Endothelial cell (in vitro differentiated cells): ENCODE data around the gene OR6J1. TPM values are rescaled to one million over a fixed set of nuclear protein-coding genes. Genes with fewer than 3 reads are reported as not detected.
"Not testable (repeated sequence)": the region's sequence is repeated elsewhere in the genome, so short reads cannot be mapped to it uniquely, and the experiment has no call there.

Experiments used
- DNase-seq: peaks from one replicate; pipeline ENCODE4 v3.0.0; 2021; ENCODE audit warnings: low spot score
- H3K27ac Mint-ChIP-seq: one replicate; pipeline ENCODE4 v1.8.0; 2021; ENCODE audit warnings: mixed read lengths, inconsistent platforms; ENCODE audit not compliant: unreplicated experiment
- H3K27me3 Mint-ChIP-seq: one replicate; pipeline ENCODE4 v1.8.0; 2021; ENCODE audit warnings: mild to moderate bottlenecking, moderate library complexity, mixed read lengths, inconsistent platforms; ENCODE audit not compliant: unreplicated experiment
- H3K36me3 Mint-ChIP-seq: one replicate; pipeline ENCODE4 v1.8.0; 2021; ENCODE audit warnings: mild to moderate bottlenecking, low read depth, mixed read lengths, inconsistent platforms; ENCODE audit not compliant: unreplicated experiment
- H3K4me1 Mint-ChIP-seq: one replicate; pipeline ENCODE4 v1.8.0; 2021; ENCODE audit warnings: mild to moderate bottlenecking, mixed read lengths, inconsistent platforms; ENCODE audit not compliant: unreplicated experiment
- H3K4me3 Mint-ChIP-seq: one replicate; pipeline ENCODE4 v1.8.0; 2021; ENCODE audit warnings: mild to moderate bottlenecking, mixed read lengths, inconsistent platforms; ENCODE audit not compliant: unreplicated experiment
- H3K9me3 Mint-ChIP-seq: one replicate; pipeline ENCODE4 v1.8.0; 2021; ENCODE audit warnings: mixed read lengths, inconsistent platforms; ENCODE audit not compliant: unreplicated experiment
- CTCF ChIP-seq: fragments of 200-600 bp; sonication (generic); IDR thresholded peaks from one replicate; pipeline ENCODE4 v1.5.0; 2021; ENCODE audit warnings: antibody characterized with exemption; ENCODE audit not compliant: unreplicated experiment
- total RNA-seq: library from RNA; stranded (reverse); fragmentation: NEBNext Ultra II Directional; extraction: Animal tissue kit (Norgen Biotek cat#: 25700); gene quantifications from one replicate; pipeline ENCODE4 v1.2.1, GENCODE V29; 2021; ENCODE audit not compliant: unreplicated experiment

The OR6J1 gene
- total RNA-seq, 1 donor from 2014 or later = not detected

GRCh38 chr14:22685467-22685866, 41.3 kb upstream of the OR6J1 start:
- peaks cover 4% of the 10 kb centered on the region for H3K4me1 Mint-ChIP-seq
- H3K27me3 Mint-ChIP-seq = peaks cover 3% of the 10 kb centered on the region
- no peak overlapping the region for H3K4me3 Mint-ChIP-seq
- peaks cover 5% of the 10 kb centered on the region for H3K9me3 Mint-ChIP-seq
- H3K36me3 Mint-ChIP-seq = no peaks in the 10 kb centered on the region
- no peak for TF ChIP-seq CTCF
- DNase-seq = no peak
- H3K27ac Mint-ChIP-seq = no peak overlapping the region

GRCh38 chr14:22683428-22683827, 39.3 kb upstream of the OR6J1 start:
- H3K4me3 Mint-ChIP-seq, DNase-seq, H3K27ac Mint-ChIP-seq, H3K9me3 Mint-ChIP-seq, H3K27me3 Mint-ChIP-seq, H3K36me3 Mint-ChIP-seq, H3K4me1 Mint-ChIP-seq: not testable (repeated sequence)

GRCh38 chr14:22678221-22678620, 34.1 kb upstream of the OR6J1 start:
- H3K27me3 Mint-ChIP-seq = peaks cover 8% of the 10 kb centered on the region

GRCh38 chr14:22677551-22677950, 33.4 kb upstream of the OR6J1 start:
- not testable (repeated sequence) for H3K4me3 Mint-ChIP-seq, H3K36me3 Mint-ChIP-seq, H3K9me3 Mint-ChIP-seq, H3K27me3 Mint-ChIP-seq, DNase-seq, H3K27ac Mint-ChIP-seq, H3K4me1 Mint-ChIP-seq

More at GRCh38 chr14:22678221-22678620, 34.1 kb upstream of the OR6J1 start:
- TF ChIP-seq CTCF = no peak
- Mint-ChIP-seq H3K4me3 (no peak overlapping the region), H3K36me3 (peaks cover 3% of the 10 kb centered on the region), H3K27ac (no peak overlapping the region), H3K4me1 (no peaks in the 10 kb centered on the region), H3K9me3 (no peaks in the 10 kb centered on the region)
- DNase-seq = no peak

GRCh38 chr14:22671622-22672021, 27.5 kb upstream of the OR6J1 start:
- Mint-ChIP-seq H3K27ac (no peak overlapping the region), H3K4me1 (no peaks in the 10 kb centered on the region), H3K4me3 (no peak overlapping the region), H3K27me3 (no peaks in the 10 kb centered on the region), H3K36me3 (no peaks in the 10 kb centered on the region), H3K9me3 (no peaks in the 10 kb centered on the region)
- no peak for DNase-seq
- TF ChIP-seq CTCF = no peak

GRCh38 chr14:22668863-22669262, 24.7 kb upstream of the OR6J1 start:
- no peak for TF ChIP-seq CTCF
- H3K36me3 Mint-ChIP-seq = no peaks in the 10 kb centered on the region
- no peak for DNase-seq
- no peaks in the 10 kb centered on the region for H3K27me3 Mint-ChIP-seq
- no peaks in the 10 kb centered on the region for H3K4me1 Mint-ChIP-seq
- H3K27ac Mint-ChIP-seq = no peak overlapping the region
- H3K9me3 Mint-ChIP-seq = no peaks in the 10 kb centered on the region
- H3K4me3 Mint-ChIP-seq = no peak overlapping the region
